Loucy (cell line): ENCODE results near the gene PADI4.

ENCODE experiments used
- CTCF ChIP-seq: fragments of 200-600 bp; sonication (generic); conservative IDR thresholded peaks from 2 replicates; pipeline ENCODE4 v1.5.1; 2014; ENCODE audit warnings: mild to moderate bottlenecking, antibody characterized with exemption, low read length
- EZH2phosphoT487 ChIP-seq: fragments of 200-600 bp; IDR thresholded peaks from 2 replicates; pipeline ENCODE4 v1.6.1; 2018; ENCODE audit warnings: antibody characterized with exemption, mild to moderate bottlenecking, moderate library complexity, borderline replicate concordance

- TF ChIP-seq CTCF (no peak), EZH2phosphoT487 (no peak)
Measured at GRCh38 chr1:17363771-17364170, 55.8 kb downstream of the PADI4 start.
